Measurements from ENCODE around the gene KCNK7.

KCNK7 gene

DNA sequence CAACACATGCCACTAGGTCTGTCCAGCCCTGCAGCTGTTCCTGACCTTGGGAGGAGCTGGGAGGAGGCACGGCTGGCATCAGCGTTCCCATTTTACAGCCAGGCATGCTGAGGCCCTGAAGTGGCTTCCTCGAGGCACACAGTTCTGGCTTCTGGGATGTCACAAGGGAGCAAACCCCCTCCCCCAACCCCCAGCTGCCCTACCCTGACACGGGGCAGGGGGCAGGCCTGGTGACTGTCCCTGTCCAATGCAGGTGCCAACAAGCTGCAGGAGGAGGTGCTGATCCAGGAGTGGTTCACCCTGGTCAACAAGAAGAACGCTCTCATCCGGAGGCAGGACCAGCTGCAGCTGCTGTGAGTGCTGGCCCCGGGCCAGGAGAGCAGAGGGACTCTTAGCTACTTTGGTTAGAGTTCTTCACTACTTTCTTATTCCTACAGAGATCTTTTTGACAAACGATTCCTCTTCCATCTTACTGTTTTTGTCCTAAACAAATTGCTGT is 5.3 kb downstream of the KCNK7 start:
- Histone ChIP-seq H3K27ac (peak overlapping the region in 1 of 11 experiments; percentile 83; a peak in 2 of 22 replicates), H3K27me3 (no peaks in the 10 kb centered on the region), H3K4me2 (peak overlapping the region in 4 of 11 experiments; percentile 93 to 99 (median 96); a peak in 4 of 22 replicates), H3K4me1 (peaks cover 56 to 76% (median 65%) of the 10 kb centered on the region in 10 experiments), H4K20me1 (peaks cover 7 to 82% (median 33%) of the 10 kb centered on the region in 11 experiments; a peak in 18 of 22 replicates), H3K9me3 (replicated peaks in 1 of 11) (no peaks in the 10 kb centered on the region), H3K4me3 (no peak overlapping the region), H3K9ac (peak overlapping the region in 5 of 11 experiments; percentile 65 to 77 (median 66); a peak in 1 of 22 replicates), H3K36me3 (peaks cover 50 to 69% (median 58%) of the 10 kb centered on the region in 11 experiments)
- TF ChIP-seq Cebpa-rat (IDR thresholded peaks at IDR 0.05), result no peak

DNA sequence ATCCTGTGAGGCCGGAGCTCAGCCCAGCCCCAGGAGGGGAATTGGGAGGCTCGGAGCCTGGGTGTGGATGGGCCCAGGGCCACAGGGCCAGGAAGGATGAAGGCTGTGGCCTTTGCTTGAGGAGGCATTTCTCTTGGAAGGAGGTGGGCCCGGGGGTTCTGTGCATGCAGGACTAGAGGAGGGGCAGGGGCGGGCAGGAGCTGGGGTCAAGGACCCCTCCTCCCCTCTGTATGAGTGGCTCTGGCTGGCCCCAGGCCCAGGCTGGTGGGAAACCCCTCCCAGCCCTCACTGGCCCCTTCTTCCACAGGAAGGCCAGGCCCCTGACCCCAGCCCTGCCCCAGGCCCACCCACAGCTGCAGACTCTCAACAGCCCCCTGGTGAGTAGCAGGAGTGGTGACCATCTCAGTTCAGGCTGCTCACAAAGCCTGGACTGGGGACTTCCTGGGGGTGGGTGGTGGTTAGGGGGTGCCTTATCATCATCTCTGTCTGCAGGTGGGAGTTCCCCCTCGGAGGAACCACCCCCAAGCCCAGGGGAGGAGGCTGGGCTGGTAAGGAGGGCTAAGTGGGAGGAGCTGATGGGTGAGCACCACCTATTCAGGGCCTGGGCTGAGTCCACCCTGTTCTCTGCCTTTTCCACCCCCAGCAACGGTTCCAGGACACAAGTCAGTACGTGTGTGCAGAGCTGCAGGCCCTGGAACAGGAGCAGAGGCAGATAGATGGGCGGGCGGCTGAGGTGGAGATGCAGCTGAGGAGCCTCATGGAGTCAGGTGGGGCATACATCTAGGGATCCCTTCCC is 6.0 kb downstream of the KCNK7 start:
- Histone ChIP-seq H3K4me3 (no peak overlapping the region), H3K9ac (peak overlapping the region in 9 of 11 experiments; percentile 32 to 78 (median 72); a peak in 15 of 22 replicates), H3K27ac (peak overlapping the region in 9 of 11 experiments; percentile 18 to 91 (median 44); a peak in 11 of 22 replicates), H3K4me2 (peak overlapping the region; percentile 78 to 99 (median 97)), H3K36me3 (peaks cover 56 to 76% (median 64%) of the 10 kb centered on the region in 11 experiments), H4K20me1 (peaks cover 7 to 82% (median 29%) of the 10 kb centered on the region in 11 experiments; a peak in 18 of 22 replicates), H3K9me3 (replicated peaks in 1 of 11) (no peaks in the 10 kb centered on the region), H3K4me1 (peaks cover 51 to 75% (median 60%) of the 10 kb centered on the region in 10 experiments), H3K27me3 (no peaks in the 10 kb centered on the region)
- TF ChIP-seq Cebpa-rat (IDR thresholded peaks at IDR 0.05), result no peak

DNA sequence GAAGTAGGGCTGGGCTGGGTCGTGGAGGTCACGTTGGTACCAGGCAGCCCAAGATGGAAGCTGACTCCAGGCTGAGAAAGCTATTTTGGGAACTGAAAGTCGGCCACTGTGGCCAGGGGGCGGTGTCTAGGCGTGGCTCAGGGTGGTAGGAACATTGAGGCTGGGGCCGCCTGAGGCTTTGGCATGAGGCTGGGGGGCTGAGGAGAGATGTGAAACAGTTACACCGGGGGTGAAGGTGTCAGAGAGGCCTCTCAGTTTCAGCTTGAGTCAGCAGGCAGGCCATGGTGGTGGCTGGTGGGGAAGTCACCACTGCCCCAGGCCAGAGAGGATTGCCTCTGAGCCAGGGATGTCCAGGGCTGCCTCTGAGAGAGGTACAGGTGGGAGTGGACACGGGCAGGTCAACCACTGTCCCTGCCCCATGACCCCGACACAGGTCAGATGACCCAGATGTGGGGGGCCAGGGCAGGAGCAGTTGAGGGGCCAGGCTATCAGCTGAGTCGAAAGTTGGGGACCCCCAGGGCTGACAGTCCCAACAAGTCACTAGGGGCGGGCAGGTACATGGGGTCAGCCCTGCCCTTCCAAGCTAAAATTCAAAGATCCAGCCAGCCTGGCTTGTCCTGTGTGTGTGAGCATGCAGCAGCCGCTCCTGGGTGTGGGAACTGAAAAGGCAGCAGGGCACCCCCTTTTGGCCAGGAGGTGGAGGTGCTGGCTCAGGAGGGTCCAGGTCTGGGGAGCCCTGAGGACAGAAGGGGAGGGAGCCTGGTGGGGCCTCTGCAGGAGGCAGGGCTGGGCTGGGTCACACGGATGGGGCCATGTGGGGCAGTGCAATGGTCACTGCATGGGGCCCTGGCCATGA is 7.2 kb downstream of the KCNK7 start:
- H3K4me2 ChIP-seq, result peak overlapping the region; percentile 78 to 99 (median 97)
- no peak for TF ChIP-seq Cebpa-rat (IDR thresholded peaks at IDR 0.05)
- H3K4me1 ChIP-seq, result peaks cover 48 to 70% (median 55%) of the 10 kb centered on the region in 10 experiments
- no peaks in the 10 kb centered on the region for H3K27me3 ChIP-seq
- H3K4me3 ChIP-seq, result peak overlapping the region; percentile 11 to 50 (median 36); a peak in 15 of 20 replicates
- H3K9me3 ChIP-seq (replicated peaks in 1 of 11), result no peaks in the 10 kb centered on the region
- peak overlapping the region; percentile 65 to 78 (median 75) for H3K9ac ChIP-seq
- peaks cover 65 to 80% (median 73%) of the 10 kb centered on the region in 11 experiments for H3K36me3 ChIP-seq
- H4K20me1 ChIP-seq, result peaks cover 3 to 82% (median 26%) of the 10 kb centered on the region in 11 experiments; a peak in 18 of 22 replicates
- H3K27ac ChIP-seq, result peak overlapping the region; percentile 70 to 91 (median 83)

DNA sequence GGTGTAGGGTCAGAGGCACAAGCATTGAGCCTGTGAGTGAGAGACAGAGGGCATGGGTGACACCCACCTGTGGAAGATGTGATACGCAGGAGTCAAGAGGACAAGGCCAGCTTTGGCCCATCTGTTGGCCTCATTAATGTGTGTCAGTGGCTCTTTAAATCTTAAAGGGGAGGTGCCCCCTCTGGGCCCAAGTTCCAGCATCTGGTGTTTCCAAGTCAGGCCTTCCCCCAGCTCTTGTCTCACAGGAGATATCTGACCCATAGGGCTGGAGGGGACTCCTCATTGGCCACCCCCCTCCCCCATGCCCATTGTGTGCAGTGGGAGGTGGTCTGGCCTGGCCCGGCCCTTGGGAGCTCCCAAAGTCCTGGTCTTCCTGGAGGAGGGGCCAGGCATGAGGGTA is 8.9 kb downstream of the KCNK7 start:
- H3K27ac ChIP-seq, result peak overlapping the region in 10 of 11 experiments; percentile 23 to 91 (median 82); a peak in 17 of 22 replicates
- TF ChIP-seq Cebpa-rat (IDR thresholded peaks at IDR 0.05), result no peak
- peaks cover 48 to 81% (median 53%) of the 10 kb centered on the region in 10 experiments for H3K4me1 ChIP-seq
- H3K4me3 ChIP-seq, result peak overlapping the region in 2 of 10 experiments; percentile 15 to 16; a peak in 2 of 20 replicates
- H3K27me3 ChIP-seq, result no peaks in the 10 kb centered on the region
- H4K20me1 ChIP-seq, result peaks cover 0 to 82% (median 20%) of the 10 kb centered on the region in 11 experiments; a peak in 12 of 22 replicates
- peak overlapping the region; percentile 78 to 99 (median 97) for H3K4me2 ChIP-seq
- H3K9ac ChIP-seq, result peak overlapping the region in 10 of 11 experiments; percentile 33 to 77 (median 74); a peak in 14 of 22 replicates
- peaks cover 65 to 79% (median 73%) of the 10 kb centered on the region in 11 experiments for H3K36me3 ChIP-seq
- no peaks in the 10 kb centered on the region for H3K9me3 ChIP-seq (replicated peaks in 1 of 11)

DNA sequence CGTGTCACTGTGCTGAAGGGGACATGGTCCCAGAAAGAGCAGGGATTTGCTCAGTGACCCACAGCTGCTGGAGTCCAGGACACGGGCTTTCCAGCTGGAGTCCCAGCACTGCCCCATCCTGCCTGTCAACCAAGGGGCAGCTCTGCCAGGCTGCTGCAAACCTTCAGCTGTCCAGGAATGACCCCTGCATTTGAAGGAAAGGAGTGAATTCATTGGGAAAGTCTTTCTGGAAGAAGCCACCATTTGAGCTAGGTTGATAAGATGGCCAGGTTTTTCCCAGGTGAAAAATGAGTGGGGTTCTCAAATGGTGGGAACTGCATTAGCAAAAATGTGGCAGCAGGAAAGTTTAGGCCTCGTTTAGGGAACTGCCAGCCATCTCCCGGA is 9.4 kb downstream of the KCNK7 start:
- Histone ChIP-seq H3K4me3 (peak overlapping the region in 1 of 10 experiments; percentile 16; a peak in 1 of 20 replicates), H4K20me1 (peaks cover 0 to 85% (median 20%) of the 10 kb centered on the region in 11 experiments; a peak in 12 of 22 replicates), H3K27me3 (no peaks in the 10 kb centered on the region), H3K27ac (peak overlapping the region; percentile 23 to 91 (median 82); a peak in 17 of 22 replicates), H3K4me1 (peaks cover 48 to 83% (median 53%) of the 10 kb centered on the region in 10 experiments), H3K9me3 (replicated peaks in 1 of 11) (no peaks in the 10 kb centered on the region), H3K4me2 (peak overlapping the region; percentile 78 to 99 (median 97); a peak in 21 of 22 replicates), H3K9ac (peak overlapping the region in 9 of 11 experiments; percentile 33 to 77 (median 75); a peak in 13 of 22 replicates), H3K36me3 (peaks cover 67 to 81% (median 75%) of the 10 kb centered on the region in 11 experiments)
- no peak for TF ChIP-seq Cebpa-rat (IDR thresholded peaks at IDR 0.05)

DNA sequence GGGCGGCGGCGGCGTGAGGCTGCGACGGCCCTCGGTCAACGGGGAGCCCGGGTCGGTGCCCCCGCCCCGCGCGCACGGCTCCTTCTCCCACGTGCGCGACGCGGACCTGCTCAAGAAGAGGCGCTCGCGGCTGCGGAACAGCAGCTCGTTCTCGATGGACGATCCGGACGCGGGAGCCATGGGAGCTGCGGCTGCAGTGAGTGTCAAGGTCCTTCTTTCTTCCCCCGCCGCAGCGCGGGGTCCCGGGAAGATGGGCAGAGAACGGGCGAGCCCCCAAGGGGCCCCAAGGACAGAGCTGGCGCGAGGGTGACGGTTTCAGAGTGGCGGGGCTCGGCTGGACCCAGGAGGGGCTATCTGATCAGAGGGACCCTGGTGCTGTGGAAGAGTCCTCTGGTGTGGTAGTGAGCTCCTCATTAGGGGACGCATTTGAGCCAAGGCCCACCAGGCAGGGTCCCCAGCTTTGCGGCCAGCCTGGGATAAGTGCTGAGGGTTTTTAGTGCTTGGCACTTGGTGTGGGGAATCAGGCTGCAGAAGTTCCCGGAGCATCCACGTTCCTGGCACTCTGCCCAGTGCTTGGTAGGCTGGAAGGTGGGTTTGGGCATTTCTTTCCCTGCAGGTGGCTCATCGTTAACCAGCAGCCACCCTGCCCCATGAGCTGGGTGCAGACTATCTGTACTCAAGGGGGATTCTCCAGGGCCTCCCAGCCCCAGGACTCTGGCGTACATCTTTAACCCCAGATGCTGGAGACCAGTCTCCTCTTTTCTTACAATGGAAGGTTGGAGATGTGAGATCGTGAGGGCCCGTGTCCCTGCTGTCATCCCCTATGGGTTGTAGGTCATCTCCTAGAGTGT is 10.0 kb downstream of the KCNK7 start:
- H3K36me3 ChIP-seq, result peaks cover 67 to 81% (median 75%) of the 10 kb centered on the region in 11 experiments
- peak overlapping the region; percentile 78 to 99 (median 97); a peak in 16 of 22 replicates for H3K4me2 ChIP-seq
- no peaks in the 10 kb centered on the region for H3K9me3 ChIP-seq (replicated peaks in 1 of 11)
- peaks cover 48 to 85% (median 53%) of the 10 kb centered on the region in 10 experiments for H3K4me1 ChIP-seq
- peaks cover 0 to 85% (median 21%) of the 10 kb centered on the region in 11 experiments; a peak in 12 of 22 replicates for H4K20me1 ChIP-seq
- no peak overlapping the region for H3K4me3 ChIP-seq
- peak overlapping the region in 7 of 11 experiments; percentile 65 to 77 (median 75); a peak in 8 of 22 replicates for H3K9ac ChIP-seq
- H3K27me3 ChIP-seq, result no peaks in the 10 kb centered on the region
- no peak for TF ChIP-seq Cebpa-rat (IDR thresholded peaks at IDR 0.05)
- H3K27ac ChIP-seq, result peak overlapping the region in 7 of 11 experiments; percentile 30 to 91 (median 84); a peak in 8 of 22 replicates

GRCh38 chr11:65584723-65585171 is 10.9 kb downstream of the KCNK7 start:
- no peak for TF ChIP-seq Cebpa-rat (IDR thresholded peaks at IDR 0.05)
- no peak overlapping the region for H3K27ac ChIP-seq
- H3K4me1 ChIP-seq, result peaks cover 41 to 94% (median 46%) of the 10 kb centered on the region in 10 experiments
- peaks cover 68 to 81% (median 75%) of the 10 kb centered on the region in 11 experiments for H3K36me3 ChIP-seq
- H4K20me1 ChIP-seq, result peaks cover 0 to 86% (median 21%) of the 10 kb centered on the region in 11 experiments; a peak in 12 of 22 replicates
- H3K4me2 ChIP-seq, result no peak overlapping the region
- no peaks in the 10 kb centered on the region for H3K27me3 ChIP-seq
- no peak overlapping the region for H3K4me3 ChIP-seq
- H3K9me3 ChIP-seq (replicated peaks in 1 of 11), result no peaks in the 10 kb centered on the region
- no peak overlapping the region for H3K9ac ChIP-seq
